Measurements from ENCODE around the gene TSC1.

The TSC1 gene

GRCh38 chr9:132882616-132883015 lies 61.8 kb downstream of the TSC1 start:
- Histone ChIP-seq H3K36me3 (ENCODE audit: insufficient read depth, low read depth, low read length) (no peaks in the 10 kb centered on the region), H3K4me1 (ENCODE audit: insufficient read depth, low read length) (no peaks in the 10 kb centered on the region), H3K9me3 (ENCODE audit: insufficient read depth, low read depth, low read length) (no peaks in the 10 kb centered on the region), H3K27ac (ENCODE audit: low read length) (no peak overlapping the region), H3K9ac (ENCODE audit: low read depth, low read length) (no peak overlapping the region), H3K27me3 (ENCODE audit: insufficient read depth, low read length) (peaks cover 16% of the 10 kb centered on the region), H3K4me3 (ENCODE audit: low read length) (no peak overlapping the region)

- H3K36me3 ChIP-seq (ENCODE audit: insufficient read depth, low read depth, low read length), result no peaks in the 10 kb centered on the region
- H3K9ac ChIP-seq (ENCODE audit: low read depth, low read length), result no peak overlapping the region
- no peak overlapping the region for H3K27ac ChIP-seq (ENCODE audit: low read length)
- no peaks in the 10 kb centered on the region for H3K4me1 ChIP-seq (ENCODE audit: insufficient read depth, low read length)
- peaks cover 24% of the 10 kb centered on the region for H3K27me3 ChIP-seq (ENCODE audit: insufficient read depth, low read length)
- no peaks in the 10 kb centered on the region for H3K9me3 ChIP-seq (ENCODE audit: insufficient read depth, low read depth, low read length)
- H3K4me3 ChIP-seq (ENCODE audit: low read length), result no peak overlapping the region
Measured at GRCh38 chr9:132881826-132882225, 62.6 kb downstream of the TSC1 start.

GRCh38 chr9:132880324-132880661 lies 64.1 kb downstream of the TSC1 start:
- H3K27me3 ChIP-seq (ENCODE audit: insufficient read depth, low read length), result peaks cover 40% of the 10 kb centered on the region
- no peak overlapping the region for H3K27ac ChIP-seq (ENCODE audit: low read length)
- H3K9me3 ChIP-seq (ENCODE audit: insufficient read depth, low read depth, low read length), result no peaks in the 10 kb centered on the region
- no peaks in the 10 kb centered on the region for H3K4me1 ChIP-seq (ENCODE audit: insufficient read depth, low read length)
- no peak overlapping the region for H3K9ac ChIP-seq (ENCODE audit: low read depth, low read length)
- H3K36me3 ChIP-seq (ENCODE audit: insufficient read depth, low read depth, low read length), result no peaks in the 10 kb centered on the region
- no peak overlapping the region for H3K4me3 ChIP-seq (ENCODE audit: low read length)

GRCh38 chr9:132879457-132880323 lies 64.7 kb downstream of the TSC1 start:
- Histone ChIP-seq H3K27ac (ENCODE audit: low read length) (no peak overlapping the region), H3K36me3 (ENCODE audit: insufficient read depth, low read depth, low read length) (no peaks in the 10 kb centered on the region), H3K4me1 (ENCODE audit: insufficient read depth, low read length) (no peaks in the 10 kb centered on the region), H3K4me3 (ENCODE audit: low read length) (no peak overlapping the region), H3K9ac (ENCODE audit: low read depth, low read length) (no peak overlapping the region), H3K9me3 (ENCODE audit: insufficient read depth, low read depth, low read length) (no peaks in the 10 kb centered on the region), H3K27me3 (ENCODE audit: insufficient read depth, low read length) (peaks cover 40% of the 10 kb centered on the region)

- no peaks in the 10 kb centered on the region for H3K9me3 ChIP-seq (ENCODE audit: insufficient read depth, low read depth, low read length)
- H3K4me1 ChIP-seq (ENCODE audit: insufficient read depth, low read length), result no peaks in the 10 kb centered on the region
- H3K27ac ChIP-seq (ENCODE audit: low read length), result no peak within 1 kb of the TSS
- peak within 1 kb of the TSS; percentile 98 for H3K4me3 ChIP-seq (ENCODE audit: low read length)
- peaks cover 40% of the 10 kb centered on the region for H3K27me3 ChIP-seq (ENCODE audit: insufficient read depth, low read length)
- H3K36me3 ChIP-seq (ENCODE audit: insufficient read depth, low read depth, low read length), result no peaks in the 10 kb centered on the region
- peak within 1 kb of the TSS; percentile 77; the same call in 1 of the 2 replicates for H3K9ac ChIP-seq (ENCODE audit: low read depth, low read length)
Measured at GRCh38 chr9:132878695-132879456, 65.5 kb downstream of the TSC1 start, which contains the start of gene SPACA9. Gene SPACA9, plus strand, starts transcription at chr9:132878898. Its CDS starts 5,050 bp downstream, at chr9:132883948.

- no peaks in the 10 kb centered on the region for H3K4me1 ChIP-seq (ENCODE audit: insufficient read depth, low read length)
- H3K9me3 ChIP-seq (ENCODE audit: insufficient read depth, low read depth, low read length), result no peaks in the 10 kb centered on the region
- H3K9ac ChIP-seq (ENCODE audit: low read depth, low read length), result peak within 1 kb of the TSS; percentile 77; the same call in 1 of the 2 replicates
- no peaks in the 10 kb centered on the region for H3K36me3 ChIP-seq (ENCODE audit: insufficient read depth, low read depth, low read length)
- peak within 1 kb of the TSS; percentile 98 for H3K4me3 ChIP-seq (ENCODE audit: low read length)
- peaks cover 40% of the 10 kb centered on the region for H3K27me3 ChIP-seq (ENCODE audit: insufficient read depth, low read length)
- no peak within 1 kb of the TSS for H3K27ac ChIP-seq (ENCODE audit: low read length)
Measured at GRCh38 chr9:132877824-132878694, 66.4 kb downstream of the TSC1 start, which contains the start of gene AK8. Gene AK8, minus strand, starts transcription at chr9:132878284. Its CDS starts 29 bp downstream, at chr9:132878255.

GRCh38 chr9:132877458-132877823 lies 67.0 kb downstream of the TSC1 start:
- H3K4me3 ChIP-seq (ENCODE audit: low read length), result peak overlapping the region; percentile 98
- H3K4me1 ChIP-seq (ENCODE audit: insufficient read depth, low read length), result no peaks in the 10 kb centered on the region
- H3K27me3 ChIP-seq (ENCODE audit: insufficient read depth, low read length), result peaks cover 40% of the 10 kb centered on the region
- no peaks in the 10 kb centered on the region for H3K36me3 ChIP-seq (ENCODE audit: insufficient read depth, low read depth, low read length)
- H3K9me3 ChIP-seq (ENCODE audit: insufficient read depth, low read depth, low read length), result no peaks in the 10 kb centered on the region
- no peak overlapping the region for H3K27ac ChIP-seq (ENCODE audit: low read length)
- no peak overlapping the region; the same call in 1 of the 2 replicates for H3K9ac ChIP-seq (ENCODE audit: low read depth, low read length)

- Histone ChIP-seq H3K27me3 (ENCODE audit: insufficient read depth, low read length) (peaks cover 40% of the 10 kb centered on the region), H3K9ac (ENCODE audit: low read depth, low read length) (no peak overlapping the region), H3K27ac (ENCODE audit: low read length) (no peak overlapping the region), H3K4me1 (ENCODE audit: insufficient read depth, low read length) (no peaks in the 10 kb centered on the region), H3K36me3 (ENCODE audit: insufficient read depth, low read depth, low read length) (no peaks in the 10 kb centered on the region), H3K9me3 (ENCODE audit: insufficient read depth, low read depth, low read length) (no peaks in the 10 kb centered on the region), H3K4me3 (ENCODE audit: low read length) (no peak overlapping the region)
Measured at GRCh38 chr9:132876849-132877248, 67.6 kb downstream of the TSC1 start.

GRCh38 chr9:132875159-132875558 lies 69.3 kb downstream of the TSC1 start:
- no peaks in the 10 kb centered on the region for H3K9me3 ChIP-seq (ENCODE audit: insufficient read depth, low read depth, low read length)
- no peaks in the 10 kb centered on the region for H3K4me1 ChIP-seq (ENCODE audit: insufficient read depth, low read length)
- no peak overlapping the region for H3K9ac ChIP-seq (ENCODE audit: low read depth, low read length)
- peaks cover 40% of the 10 kb centered on the region for H3K27me3 ChIP-seq (ENCODE audit: insufficient read depth, low read length)
- no peak overlapping the region for H3K27ac ChIP-seq (ENCODE audit: low read length)
- H3K36me3 ChIP-seq (ENCODE audit: insufficient read depth, low read depth, low read length), result no peaks in the 10 kb centered on the region
- H3K4me3 ChIP-seq (ENCODE audit: low read length), result no peak overlapping the region

GRCh38 chr9:132873403-132873802 lies 71.0 kb downstream of the TSC1 start:
- H3K36me3 ChIP-seq (ENCODE audit: insufficient read depth, low read depth, low read length), result no peaks in the 10 kb centered on the region
- H3K4me1 ChIP-seq (ENCODE audit: insufficient read depth, low read length), result no peaks in the 10 kb centered on the region
- H3K9me3 ChIP-seq (ENCODE audit: insufficient read depth, low read depth, low read length), result no peaks in the 10 kb centered on the region
- H3K9ac ChIP-seq (ENCODE audit: low read depth, low read length), result no peak overlapping the region
- H3K27ac ChIP-seq (ENCODE audit: low read length), result no peak overlapping the region
- no peak overlapping the region for H3K4me3 ChIP-seq (ENCODE audit: low read length)
- H3K27me3 ChIP-seq (ENCODE audit: insufficient read depth, low read length), result peaks cover 28% of the 10 kb centered on the region

- H3K9ac ChIP-seq (ENCODE audit: low read depth, low read length), result no peak overlapping the region
- no peak overlapping the region for H3K27ac ChIP-seq (ENCODE audit: low read length)
- no peaks in the 10 kb centered on the region for H3K9me3 ChIP-seq (ENCODE audit: insufficient read depth, low read depth, low read length)
- no peak overlapping the region for H3K4me3 ChIP-seq (ENCODE audit: low read length)
- H3K27me3 ChIP-seq (ENCODE audit: insufficient read depth, low read length), result no peaks in the 10 kb centered on the region; the same call in 1 of the 2 replicates
- H3K36me3 ChIP-seq (ENCODE audit: insufficient read depth, low read depth, low read length), result no peaks in the 10 kb centered on the region
- peaks cover 7% of the 10 kb centered on the region for H3K4me1 ChIP-seq (ENCODE audit: insufficient read depth, low read length)
Measured at GRCh38 chr9:132869266-132869665, 75.2 kb downstream of the TSC1 start.
